ENCODE results near the gene GPR153. TPM values are rescaled to one million over a fixed set of nuclear protein-coding genes. Genes with fewer than 3 reads are reported as not detected.
"Not testable (repeated sequence)": the region's sequence is repeated elsewhere in the genome, so short reads cannot be mapped to it uniquely, and the experiment has no call there.

GPR153 gene
- total RNA-seq, 3 donors from 2014 or later, result 0.50 to 0.52 (median 0.51) TPM

DNA sequence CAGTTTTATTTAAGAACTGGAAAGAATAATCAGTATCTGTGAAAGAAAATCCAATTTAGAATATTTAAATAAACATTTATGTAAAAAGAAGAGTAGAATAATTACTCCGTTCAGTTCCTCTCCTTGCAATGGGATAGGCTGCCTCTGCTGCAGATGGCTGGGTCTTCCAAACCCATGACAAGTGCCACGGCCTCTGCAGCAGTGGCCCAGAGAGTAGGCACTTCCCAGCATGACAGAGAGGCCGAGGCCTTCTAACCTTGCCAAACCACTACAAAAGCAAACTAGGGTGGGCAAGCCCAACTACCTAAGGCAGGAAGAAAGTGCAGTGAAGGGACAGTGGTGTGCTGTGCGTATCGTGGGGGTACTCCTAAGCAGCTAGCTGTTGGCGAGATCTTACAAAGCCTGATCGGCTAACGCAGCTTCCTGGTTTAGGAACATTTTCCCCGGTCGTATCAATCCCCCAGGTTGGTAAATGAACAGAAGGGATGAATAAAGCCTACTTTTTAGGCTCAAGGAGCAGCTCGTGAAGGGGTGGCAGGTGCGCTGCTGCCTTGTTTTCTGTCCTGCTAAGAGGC lies 39.6 kb downstream of the GPR153 start:
- ATAC-seq, result no peak
- no peaks in the 10 kb centered on the region for H3K9me3 Mint-ChIP-seq
- no peak for DNase-seq
- no peaks in the 10 kb centered on the region for H3K27me3 Mint-ChIP-seq (ENCODE audit: low read depth)
- H3K4me1 Mint-ChIP-seq (ENCODE audit: low read depth), result no peaks in the 10 kb centered on the region
- no peak overlapping the region for H3K4me3 Mint-ChIP-seq
- H3K36me3 Mint-ChIP-seq (ENCODE audit: insufficient read depth), result peaks cover 20% of the 10 kb centered on the region

DNA sequence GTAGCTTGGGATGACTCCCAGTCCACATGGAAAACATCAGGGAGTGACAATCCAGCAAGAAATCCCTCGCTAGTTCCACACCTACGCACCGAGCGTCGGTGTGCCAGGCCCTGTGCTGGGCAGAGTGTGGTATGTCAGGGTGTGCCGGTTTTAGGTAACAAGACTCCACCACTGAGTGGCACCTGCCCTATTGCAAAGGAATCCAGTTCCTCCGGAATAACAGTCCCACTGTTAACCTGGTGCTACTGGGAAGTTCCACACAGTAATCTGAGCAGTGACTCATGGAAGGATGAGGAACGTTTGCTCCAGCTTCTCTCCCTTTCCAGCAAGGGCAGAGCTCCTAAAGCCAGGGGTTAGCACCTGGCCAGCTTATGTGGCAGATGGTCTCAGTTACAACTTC lies 40.7 kb downstream of the GPR153 start:
- peaks cover 17% of the 10 kb centered on the region for H3K36me3 Mint-ChIP-seq (ENCODE audit: insufficient read depth)
- no peaks in the 10 kb centered on the region for H3K9me3 Mint-ChIP-seq
- H3K27me3 Mint-ChIP-seq (ENCODE audit: low read depth), result peaks cover 4% of the 10 kb centered on the region
- ATAC-seq (no peak), DNase-seq (no peak)
- no peaks in the 10 kb centered on the region for H3K4me1 Mint-ChIP-seq (ENCODE audit: low read depth)
- no peak overlapping the region for H3K4me3 Mint-ChIP-seq

DNA sequence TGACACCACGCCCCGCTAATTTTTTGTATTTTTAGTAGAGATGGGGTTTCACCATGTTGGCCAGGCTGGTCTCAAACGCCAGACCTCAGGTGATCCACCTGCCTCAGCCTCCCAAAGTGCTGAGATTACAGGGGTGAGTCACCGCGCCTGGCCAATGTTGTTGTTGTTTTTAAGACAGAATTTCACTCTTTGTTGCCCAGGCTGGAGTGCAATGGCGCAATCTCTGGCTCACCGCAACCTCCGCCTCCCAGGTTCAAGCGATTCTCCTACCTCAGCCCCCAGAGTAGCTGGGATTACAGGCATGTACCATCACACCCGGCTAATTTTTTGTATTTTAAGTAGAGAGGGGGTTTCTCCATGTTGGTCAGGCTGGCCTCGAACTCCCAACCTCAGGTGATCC lies 41.3 kb downstream of the GPR153 start:
- H3K4me3 Mint-ChIP-seq; ATAC-seq; H3K27me3 Mint-ChIP-seq (ENCODE audit: low read depth); DNase-seq; H3K9me3 Mint-ChIP-seq; H3K4me1 Mint-ChIP-seq (ENCODE audit: low read depth): not testable (repeated sequence)
- H3K36me3 Mint-ChIP-seq (ENCODE audit: insufficient read depth), result peaks cover 15% of the 10 kb centered on the region

- peaks cover 8% of the 10 kb centered on the region for H3K36me3 Mint-ChIP-seq (ENCODE audit: insufficient read depth)
- H3K4me1 Mint-ChIP-seq (ENCODE audit: low read depth), result no peaks in the 10 kb centered on the region
- no peak overlapping the region for H3K4me3 Mint-ChIP-seq
- peaks cover 4% of the 10 kb centered on the region for H3K27me3 Mint-ChIP-seq (ENCODE audit: low read depth)
- H3K9me3 Mint-ChIP-seq, result no peaks in the 10 kb centered on the region
- DNase-seq (no peak), ATAC-seq (no peak)
Measured at GRCh38 chr1:6218375-6219164, 42.3 kb downstream of the GPR153 start.

DNA sequence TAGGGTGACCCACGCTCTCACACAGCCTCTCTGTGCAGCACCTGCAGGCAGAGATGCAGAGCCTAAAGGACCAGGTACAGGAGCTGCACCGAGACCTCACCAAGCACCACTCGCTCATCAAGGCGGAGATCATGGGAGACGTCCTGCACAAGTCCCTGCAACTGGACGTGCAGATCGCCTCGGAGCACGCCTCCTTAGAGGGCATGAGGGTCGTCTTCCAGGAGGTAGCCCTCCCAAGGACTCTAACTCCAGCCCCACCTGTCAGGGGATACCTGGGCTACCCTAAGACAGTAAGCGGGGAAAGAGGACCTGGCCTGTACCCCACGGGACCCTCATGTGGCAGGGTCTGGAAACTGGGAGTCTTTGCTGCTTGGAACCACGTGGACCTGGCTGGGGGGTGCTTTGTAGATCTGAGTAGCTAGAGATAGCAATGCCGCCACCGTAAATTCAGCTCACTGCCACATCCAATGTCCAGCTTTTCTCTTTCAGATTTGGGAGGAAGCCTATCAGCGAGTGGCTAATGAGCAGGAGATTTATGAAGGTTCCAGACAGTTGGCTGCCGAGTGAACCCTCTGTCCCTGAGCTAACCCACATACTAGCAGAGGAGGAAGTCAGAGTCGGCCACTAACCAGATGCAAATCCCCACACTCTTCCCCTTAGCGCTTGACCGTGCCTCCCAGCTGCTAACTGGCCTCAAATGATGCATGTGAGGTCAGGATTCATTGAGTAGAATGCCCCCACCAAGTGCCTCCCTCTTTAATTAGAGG lies 48.5 kb downstream of the GPR153 start:
- Mint-ChIP-seq H3K36me3 (ENCODE audit: insufficient read depth) (no peaks in the 10 kb centered on the region), H3K27me3 (ENCODE audit: low read depth) (peaks cover 19% of the 10 kb centered on the region), H3K9me3 (no peaks in the 10 kb centered on the region), H3K4me1 (ENCODE audit: low read depth) (peaks cover 4% of the 10 kb centered on the region), H3K4me3 (no peak overlapping the region)
- ATAC-seq (no peak), DNase-seq (no peak)

GRCh38 chr1:6211731-6212130 lies 49.2 kb downstream of the GPR153 start:
- DNase-seq (no peak), ATAC-seq (no peak)
- H3K4me3 Mint-ChIP-seq, result no peak overlapping the region
- H3K27me3 Mint-ChIP-seq (ENCODE audit: low read depth), result peaks cover 24% of the 10 kb centered on the region
- H3K4me1 Mint-ChIP-seq (ENCODE audit: low read depth), result peaks cover 6% of the 10 kb centered on the region
- no peaks in the 10 kb centered on the region for H3K36me3 Mint-ChIP-seq (ENCODE audit: insufficient read depth)
- no peaks in the 10 kb centered on the region for H3K9me3 Mint-ChIP-seq

DNA sequence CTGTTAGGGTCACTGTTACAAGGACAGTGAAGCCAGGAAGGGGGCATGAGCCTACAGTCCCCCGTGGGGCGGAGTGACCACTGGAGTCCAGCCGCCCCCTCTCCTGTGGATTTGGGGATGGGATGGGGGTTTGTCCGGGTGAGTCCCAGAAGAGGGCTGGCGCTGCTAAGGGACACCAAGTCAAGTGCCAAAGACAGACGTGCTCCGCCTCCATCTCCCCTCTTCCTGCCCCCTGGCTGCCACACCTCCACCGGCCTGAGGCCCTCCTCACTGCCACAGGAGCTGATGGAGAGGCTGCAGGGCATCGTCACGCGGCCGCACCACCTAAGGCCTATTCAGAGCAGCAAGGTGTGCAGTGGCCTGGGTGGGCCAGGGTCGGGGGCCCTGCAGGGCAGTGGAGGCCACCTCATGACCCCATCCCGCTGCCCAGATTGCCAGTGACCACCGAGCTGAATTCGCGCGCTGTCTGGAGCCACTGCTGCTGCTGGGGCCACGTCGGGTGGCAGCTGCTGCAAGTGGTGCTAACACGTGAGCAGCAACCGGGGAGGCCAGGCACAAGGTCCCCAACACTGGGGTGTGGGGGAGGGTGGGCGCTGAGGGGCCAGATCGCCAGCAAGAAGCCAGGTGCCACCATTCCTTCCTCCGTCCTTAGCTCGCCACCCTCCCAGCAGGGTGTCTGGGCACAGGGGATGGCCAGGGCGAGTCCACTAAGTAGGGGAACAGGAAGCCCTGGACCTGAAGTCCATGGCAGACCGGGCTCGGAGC lies 50.1 kb downstream of the GPR153 start:
- ATAC-seq (no peak), DNase-seq (no peak)
- H3K4me1 Mint-ChIP-seq (ENCODE audit: low read depth), result peaks cover 6% of the 10 kb centered on the region
- H3K36me3 Mint-ChIP-seq (ENCODE audit: insufficient read depth), result no peaks in the 10 kb centered on the region
- no peaks in the 10 kb centered on the region for H3K9me3 Mint-ChIP-seq
- peaks cover 24% of the 10 kb centered on the region for H3K27me3 Mint-ChIP-seq (ENCODE audit: low read depth)
- no peak overlapping the region for H3K4me3 Mint-ChIP-seq

DNA sequence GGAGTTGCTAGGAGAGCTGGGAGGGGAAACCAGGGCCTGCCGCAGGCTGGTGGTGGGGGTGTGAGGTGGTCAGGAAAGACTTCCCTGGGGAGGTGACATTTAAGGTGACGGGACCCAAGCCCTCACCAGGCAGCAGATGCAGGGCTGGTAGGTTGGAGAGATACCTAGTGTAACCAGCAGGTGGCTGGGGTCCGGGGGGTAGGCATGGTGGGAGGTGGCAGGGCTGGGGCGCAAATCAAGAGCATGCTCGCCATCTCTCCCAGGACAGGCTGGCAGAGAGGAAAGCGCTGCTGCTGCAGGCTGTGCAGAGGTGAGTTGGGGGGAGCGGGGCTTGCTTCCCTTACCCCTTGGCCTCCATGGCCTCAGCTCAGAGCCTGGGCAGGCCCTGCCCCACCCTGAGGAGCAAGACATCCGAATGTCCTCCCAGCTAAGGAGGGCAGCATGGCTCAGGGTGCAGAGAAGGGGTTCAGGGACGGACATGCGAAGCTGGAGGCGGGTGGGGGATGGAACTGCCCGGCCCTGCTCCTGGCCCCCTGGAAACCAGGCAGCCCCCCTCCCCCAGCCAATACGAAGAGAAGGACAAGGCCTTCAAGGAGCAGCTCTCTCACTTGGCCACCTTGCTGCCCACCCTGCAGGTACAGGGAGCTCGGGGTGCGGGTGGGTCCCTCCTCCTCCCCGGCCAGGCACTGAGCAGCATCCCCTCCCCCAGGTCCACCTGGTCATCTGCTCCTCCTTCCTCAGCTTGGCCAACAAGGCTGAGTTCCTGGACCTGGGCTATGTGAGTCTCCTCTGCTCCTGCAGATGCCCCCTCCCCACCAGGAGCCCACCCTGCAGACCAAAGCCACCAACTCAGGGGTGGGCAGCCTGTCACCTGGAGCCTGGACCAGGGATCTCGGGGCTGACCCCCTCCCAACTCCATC lies 51.0 kb downstream of the GPR153 start:
- Mint-ChIP-seq H3K4me1 (ENCODE audit: low read depth) (peaks cover 9% of the 10 kb centered on the region), H3K9me3 (no peaks in the 10 kb centered on the region), H3K36me3 (ENCODE audit: insufficient read depth) (no peaks in the 10 kb centered on the region), H3K4me3 (peak overlapping the region; percentile 1), H3K27me3 (ENCODE audit: low read depth) (peaks cover 21% of the 10 kb centered on the region)
- ATAC-seq, result peak; percentile 11 to 14
- DNase-seq, result no peak

DNA sequence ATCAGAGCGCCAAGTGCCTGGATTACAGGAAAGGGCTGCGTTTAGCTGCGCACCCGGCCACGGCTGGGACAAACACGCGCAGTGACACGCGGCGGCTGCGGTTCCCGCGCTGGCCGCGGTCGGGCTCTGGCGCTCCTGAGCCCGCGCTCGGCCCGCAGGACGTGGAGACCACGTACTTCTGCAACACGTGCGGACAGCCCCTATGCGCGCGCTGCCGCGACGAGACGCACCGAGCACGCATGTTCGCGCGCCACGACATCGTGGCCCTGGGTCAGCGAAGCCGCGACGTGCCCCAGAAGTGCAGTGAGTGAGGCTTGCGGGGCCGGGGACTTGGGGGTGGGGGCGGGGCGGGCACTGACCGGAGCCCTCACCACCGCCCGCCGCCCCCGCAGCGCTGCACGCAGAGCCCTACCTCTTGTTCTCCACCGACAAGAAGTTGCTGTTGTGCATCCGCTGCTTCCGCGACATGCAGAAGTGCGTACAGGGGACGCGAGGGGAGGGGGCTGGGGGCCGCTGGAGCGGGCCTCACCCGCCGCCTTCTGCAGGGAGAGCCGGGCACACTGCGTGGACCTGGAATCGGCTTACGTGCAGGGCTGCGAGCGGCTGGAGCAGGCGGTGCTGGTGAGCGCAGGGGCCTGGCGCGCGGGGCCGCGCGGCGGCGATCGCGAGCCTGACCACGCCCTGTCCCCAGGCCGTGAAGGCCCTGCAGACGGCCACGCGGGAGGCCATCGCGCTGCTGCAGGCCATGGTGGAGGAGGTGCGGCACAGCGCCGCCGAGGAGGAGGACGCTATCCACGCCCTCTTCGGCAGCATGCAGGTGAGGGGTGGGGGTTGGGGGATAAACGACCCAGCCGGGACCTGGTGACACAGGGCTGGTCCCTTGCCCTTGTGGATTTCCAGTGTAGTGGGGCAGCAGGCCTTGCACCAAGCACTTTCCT lies 51.9 kb downstream of the GPR153 start:
- DNase-seq, result no peak
- Mint-ChIP-seq H3K4me1 (ENCODE audit: low read depth) (peaks cover 11% of the 10 kb centered on the region), H3K4me3 (peak overlapping the region; percentile 24), H3K9me3 (no peaks in the 10 kb centered on the region), H3K36me3 (ENCODE audit: insufficient read depth) (no peaks in the 10 kb centered on the region), H3K27me3 (ENCODE audit: low read depth) (peaks cover 23% of the 10 kb centered on the region)
- ATAC-seq, result peak; percentile 20 to 44

- no peak for ATAC-seq
- no peak for DNase-seq
- H3K27me3 Mint-ChIP-seq (ENCODE audit: low read depth), result peaks cover 20% of the 10 kb centered on the region
- H3K4me3 Mint-ChIP-seq, result no peak overlapping the region
- H3K4me1 Mint-ChIP-seq (ENCODE audit: low read depth), result peaks cover 11% of the 10 kb centered on the region
- no peaks in the 10 kb centered on the region for H3K36me3 Mint-ChIP-seq (ENCODE audit: insufficient read depth)
- no peaks in the 10 kb centered on the region for H3K9me3 Mint-ChIP-seq
Measured at GRCh38 chr1:6207921-6208320, 53.0 kb downstream of the GPR153 start.

DNA sequence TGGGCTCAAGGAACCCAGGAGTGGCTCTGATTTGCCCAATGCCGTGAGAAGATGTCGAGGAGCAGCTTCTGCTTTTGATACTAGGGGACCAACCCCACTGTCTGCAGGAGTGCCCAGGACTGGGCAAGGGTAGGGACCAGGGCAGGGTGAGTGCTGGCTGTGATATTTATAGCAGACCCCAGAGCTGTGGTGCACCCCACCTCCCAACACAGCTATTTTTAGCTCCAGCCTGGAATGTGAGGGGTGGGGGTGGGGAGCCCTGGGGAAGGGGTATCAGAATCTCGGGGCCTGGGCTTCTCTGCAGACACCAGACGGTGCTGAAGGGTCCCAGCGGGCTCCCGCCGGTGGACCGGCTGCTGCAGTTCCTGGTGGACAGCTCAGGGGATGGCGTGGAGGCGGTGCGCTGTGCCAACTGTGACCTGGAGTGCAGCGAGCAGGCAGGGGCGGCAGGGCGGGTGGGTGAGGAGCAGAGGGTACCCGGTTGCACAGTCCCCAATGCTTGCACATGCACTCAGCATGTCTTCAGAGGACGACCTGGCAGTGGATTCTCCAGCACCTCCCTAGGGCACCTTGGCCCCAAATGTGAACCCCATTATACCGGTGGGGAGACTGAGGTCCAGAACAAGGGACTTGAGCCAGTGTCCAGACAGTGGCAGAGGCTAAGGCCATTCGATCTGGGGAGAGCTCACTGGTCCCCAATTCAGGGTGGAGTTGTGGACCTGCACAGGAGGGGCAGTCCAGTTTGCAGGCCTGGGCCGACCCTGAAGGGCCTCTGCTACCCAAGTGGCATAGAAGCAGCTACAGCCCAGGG lies 53.6 kb downstream of the GPR153 start:
- DNase-seq (no peak), ATAC-seq (no peak)
- Mint-ChIP-seq H3K9me3 (no peaks in the 10 kb centered on the region), H3K4me1 (ENCODE audit: low read depth) (peaks cover 11% of the 10 kb centered on the region), H3K4me3 (peak overlapping the region; percentile 77), H3K27me3 (ENCODE audit: low read depth) (peaks cover 20% of the 10 kb centered on the region), H3K36me3 (ENCODE audit: insufficient read depth) (no peaks in the 10 kb centered on the region)

GRCh38 chr1:6206520-6206855 lies 54.4 kb downstream of the GPR153 start:
- Mint-ChIP-seq H3K36me3 (ENCODE audit: insufficient read depth) (no peaks in the 10 kb centered on the region), H3K27me3 (ENCODE audit: low read depth) (peaks cover 20% of the 10 kb centered on the region), H3K9me3 (no peaks in the 10 kb centered on the region), H3K4me3 (peak overlapping the region; percentile 77), H3K4me1 (ENCODE audit: low read depth) (peaks cover 11% of the 10 kb centered on the region)
- ATAC-seq, result peak in 1 of 2 donors; percentile 15
- no peak for DNase-seq
